Choroid plexus epithelial cell (primary cell): ENCODE measurements around the gene COL15A1.

ENCODE experiments used
- DNase-seq: peaks from one replicate; pipeline ENCODE4 v3.0.0-alpha.2; 2010; ENCODE audit warnings: low read depth
- H3K4me3 ChIP-seq: 2 replicates; pipeline ENCODE4 v1.5.1; 2011; ENCODE audit warnings: low read depth, mild to moderate bottlenecking, control low read depth, low read length, moderate library complexity
- TF ChIP-seq, protein P1 (sequence below): conservative IDR thresholded peaks from 2 replicates; pipeline ENCODE4 v1.5.1; 2011; ENCODE audit warnings: low read depth, mild to moderate bottlenecking, control low read depth, inconsistent platforms, low read length, moderate library complexity

The COL15A1 gene

DNA sequence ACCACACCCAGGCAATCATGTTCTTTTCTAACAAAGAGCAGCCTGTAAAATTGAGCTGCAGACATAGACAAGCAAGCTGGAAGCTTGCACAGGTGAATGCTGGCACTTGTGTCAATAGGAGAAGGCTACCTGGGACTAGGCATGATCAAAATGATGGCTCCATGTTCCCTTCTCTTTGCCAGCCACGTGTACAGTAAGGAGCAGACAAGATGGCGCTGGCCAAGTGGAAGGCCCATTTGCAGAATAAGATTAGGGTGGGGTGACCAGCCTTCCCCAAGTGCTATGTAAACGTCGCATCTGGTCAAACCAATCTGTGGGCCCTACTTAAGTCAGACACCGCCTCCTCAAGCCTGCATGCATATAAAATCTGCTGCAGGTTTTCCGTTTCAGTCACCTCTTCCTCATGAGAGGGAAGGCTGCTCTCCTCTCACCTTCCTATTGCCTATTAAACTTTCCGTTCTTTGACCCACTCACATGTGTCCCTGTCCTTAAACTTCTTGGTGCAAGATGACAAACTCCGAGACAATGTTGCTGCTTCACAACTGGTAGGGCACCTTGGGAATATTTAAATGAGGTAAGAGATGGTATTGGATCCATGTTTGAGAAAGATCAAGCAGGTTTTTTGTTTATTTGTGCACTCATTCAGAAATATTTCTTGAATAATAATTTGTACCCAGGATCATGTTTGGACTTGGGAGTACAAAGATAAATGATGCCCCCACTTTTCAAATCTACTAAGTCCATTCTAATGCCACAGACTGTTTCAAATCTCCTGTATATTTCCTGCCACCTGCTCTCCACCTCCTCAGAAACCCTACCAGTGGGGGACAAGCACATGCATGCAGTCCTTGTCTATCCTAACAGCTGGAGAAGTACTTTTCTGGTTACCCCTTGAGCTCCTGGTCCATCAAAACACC, 130.5 kb downstream of the COL15A1 start:
- TF ChIP-seq, protein P1, sequence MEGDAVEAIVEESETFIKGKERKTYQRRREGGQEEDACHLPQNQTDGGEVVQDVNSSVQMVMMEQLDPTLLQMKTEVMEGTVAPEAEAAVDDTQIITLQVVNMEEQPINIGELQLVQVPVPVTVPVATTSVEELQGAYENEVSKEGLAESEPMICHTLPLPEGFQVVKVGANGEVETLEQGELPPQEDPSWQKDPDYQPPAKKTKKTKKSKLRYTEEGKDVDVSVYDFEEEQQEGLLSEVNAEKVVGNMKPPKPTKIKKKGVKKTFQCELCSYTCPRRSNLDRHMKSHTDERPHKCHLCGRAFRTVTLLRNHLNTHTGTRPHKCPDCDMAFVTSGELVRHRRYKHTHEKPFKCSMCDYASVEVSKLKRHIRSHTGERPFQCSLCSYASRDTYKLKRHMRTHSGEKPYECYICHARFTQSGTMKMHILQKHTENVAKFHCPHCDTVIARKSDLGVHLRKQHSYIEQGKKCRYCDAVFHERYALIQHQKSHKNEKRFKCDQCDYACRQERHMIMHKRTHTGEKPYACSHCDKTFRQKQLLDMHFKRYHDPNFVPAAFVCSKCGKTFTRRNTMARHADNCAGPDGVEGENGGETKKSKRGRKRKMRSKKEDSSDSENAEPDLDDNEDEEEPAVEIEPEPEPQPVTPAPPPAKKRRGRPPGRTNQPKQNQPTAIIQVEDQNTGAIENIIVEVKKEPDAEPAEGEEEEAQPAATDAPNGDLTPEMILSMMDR: no peak
- DNase-seq: no peak
- H3K4me3 ChIP-seq: no peak overlapping the region

DNA sequence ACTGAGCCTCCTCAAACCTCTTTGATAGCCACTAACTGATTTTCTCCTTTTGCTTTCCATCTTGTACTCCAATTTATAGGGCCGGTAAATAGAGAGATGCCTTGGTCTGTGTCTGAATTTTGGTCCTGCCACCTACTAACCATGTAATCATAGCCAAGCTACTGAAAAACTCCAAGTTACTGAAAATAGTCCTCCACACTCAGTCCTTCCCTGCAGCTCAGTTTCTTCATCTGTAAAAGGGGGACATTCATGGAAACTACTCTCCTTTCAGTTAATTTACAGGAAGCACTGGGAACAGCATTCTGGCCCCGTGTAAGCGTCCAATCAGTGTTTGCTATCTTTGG, 131.2 kb downstream of the COL15A1 start:
- TF ChIP-seq, protein P1: no peak
- H3K4me3 ChIP-seq: no peak overlapping the region
- DNase-seq: no peak

DNA sequence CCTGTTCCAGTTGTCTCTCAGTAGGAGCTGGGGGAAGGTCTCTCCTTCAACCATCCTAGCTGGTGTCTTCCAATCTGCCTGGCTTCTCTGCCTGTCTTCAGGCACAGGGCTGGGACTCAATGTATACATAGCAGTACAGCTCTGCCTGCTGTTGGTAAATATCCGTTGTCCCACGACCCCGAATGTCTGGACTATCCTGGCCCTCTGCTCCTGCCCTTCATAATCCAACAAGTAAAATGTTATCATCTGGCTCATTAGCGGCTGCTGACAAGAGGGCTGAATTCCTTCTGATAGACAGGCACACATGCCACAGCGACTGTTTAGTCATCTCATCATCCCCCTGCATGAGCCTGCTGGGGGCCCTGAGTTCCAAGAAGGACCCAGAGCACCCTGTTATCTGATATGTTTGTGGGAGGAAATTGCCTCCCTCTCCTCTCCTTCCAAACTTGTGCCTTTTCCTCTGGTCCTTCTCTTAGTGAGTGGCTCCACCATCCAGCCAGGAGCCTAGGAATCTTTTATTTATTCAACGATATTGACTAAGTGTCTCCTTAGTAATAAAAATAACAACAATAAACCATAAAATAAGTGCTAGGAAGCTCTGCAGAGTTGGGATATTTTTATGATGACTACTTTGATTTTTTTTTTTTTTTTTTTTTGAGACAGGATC, 131.7 kb downstream of the COL15A1 start:
- TF ChIP-seq, protein P1: no peak
- H3K4me3 ChIP-seq: no peak overlapping the region

DNA sequence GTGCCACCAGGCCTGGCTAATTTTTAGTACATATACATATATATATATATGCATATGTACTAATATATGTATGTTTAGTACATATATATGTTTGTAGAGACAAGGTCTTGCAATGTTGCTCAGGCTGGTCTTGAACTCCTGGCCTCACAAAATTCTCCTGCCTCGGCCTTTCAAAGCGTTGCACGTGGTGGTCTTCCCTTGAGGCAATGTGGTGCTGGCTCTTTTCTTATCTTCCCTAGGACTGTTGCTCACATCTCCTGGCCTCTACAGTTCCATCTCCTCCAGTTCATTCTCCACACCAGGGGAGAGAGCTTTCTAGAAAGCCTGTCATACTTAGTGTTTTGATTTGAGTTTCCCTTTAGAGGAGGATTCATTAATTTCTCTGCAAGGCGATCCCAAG, 132.3 kb downstream of the COL15A1 start:
- no peak overlapping the region for H3K4me3 ChIP-seq
- DNase-seq: no peak
- TF ChIP-seq, protein P1: no peak

More for the DNA sequence above, 131.7 kb downstream of the COL15A1 start:
- peak; percentile 37 for DNase-seq

DNA sequence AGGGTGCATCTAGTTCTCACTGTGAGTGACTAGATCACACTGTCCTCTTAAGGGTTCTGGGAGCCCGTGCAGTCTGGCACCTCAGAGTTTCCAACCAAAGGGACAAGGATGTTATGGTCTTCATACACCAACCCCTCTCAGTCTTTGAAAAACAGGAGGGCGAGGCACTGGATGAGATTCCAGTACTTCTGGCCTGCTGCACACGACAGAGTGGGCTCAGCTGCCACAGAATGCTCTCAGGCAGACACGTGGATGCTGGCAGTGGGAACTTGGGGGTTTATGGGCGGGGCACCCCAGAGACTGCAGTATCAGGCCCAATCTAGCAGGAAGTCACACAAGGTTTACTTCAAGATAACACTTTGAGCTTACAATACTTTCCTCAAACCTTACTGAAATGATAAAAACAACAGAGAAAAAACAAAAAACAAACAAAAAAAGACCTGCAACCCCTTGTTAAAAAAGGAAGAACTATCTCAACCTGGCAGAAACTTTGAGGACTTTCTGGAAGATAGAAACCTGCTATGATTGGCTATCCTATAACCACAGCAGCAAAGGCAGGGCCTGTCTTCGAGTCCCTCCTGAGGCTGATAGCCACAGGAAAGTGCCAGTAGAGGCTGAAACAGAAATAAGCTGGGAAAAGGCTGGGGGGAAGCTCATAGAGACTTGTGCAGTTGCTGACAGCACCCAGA, 132.9 kb downstream of the COL15A1 start:
- no peak overlapping the region for H3K4me3 ChIP-seq
- no peak for DNase-seq
- TF ChIP-seq, protein P1: no peak

DNA sequence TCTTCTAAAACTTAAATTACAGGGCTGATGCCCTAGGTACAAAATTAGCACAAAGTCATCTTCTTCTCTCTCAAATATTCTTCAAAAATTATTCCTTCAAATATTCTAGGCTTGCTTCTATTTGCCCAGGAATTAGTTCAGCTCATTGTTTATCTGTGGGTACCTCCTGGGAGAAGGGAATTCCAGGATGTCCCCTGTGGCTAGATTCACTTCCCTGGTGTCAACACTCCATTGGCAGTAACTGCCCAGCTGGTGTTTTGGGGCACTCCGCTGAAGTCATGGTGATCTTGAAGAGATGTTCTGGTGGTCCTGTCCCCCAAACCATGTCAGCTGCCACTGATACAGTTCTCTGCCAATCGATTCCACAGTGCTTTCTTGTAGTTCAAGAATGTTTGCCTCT, 135.0 kb downstream of the COL15A1 start:
- no peak overlapping the region for H3K4me3 ChIP-seq
- TF ChIP-seq, protein P1: no peak
- no peak for DNase-seq
